H1 (cell line): Measurements from ENCODE around the gene HNRNPA3. TPM values are rescaled to one million over a fixed set of nuclear protein-coding genes. Genes with fewer than 3 reads are reported as not detected.

Source experiments
- CTCF ChIA-PET: fragments of 300-600 bp; sonication (Branson Sonifier 250); formaldehyde crosslinking; loops from one replicate; lab custom pipeline; 2021; ENCODE audit not compliant: partially characterized antibody; lab: Charles Lee
- POLR2A ChIA-PET: fragments of 300-600 bp; sonication (Branson Sonifier 250); formaldehyde crosslinking; loops from one replicate; lab custom pipeline; 2021; ENCODE audit warnings: inconsistent platforms; ENCODE audit not compliant: partially characterized antibody; lab: Charles Lee
- DNase-seq, 2 experiments: peaks; one replicate each; pipeline versions ENCODE4 v3.0.0 to v3.0.0-alpha.2; 2010 to 2022; ENCODE audit warnings: low spot score in 2 of 2, low read depth in 1 of 2, mixed read lengths in 1 of 2
- FAIRE-seq: peaks from 2 replicates; lab custom pipeline; 2011; peaks lifted over from hg19 to GRCh38; lab: Jason Lieb, UNC
- H2AFZ ChIP-seq: 2 replicates; pipeline ENCODE4 v1.8.1; 2012; ENCODE audit warnings: low read length, inconsistent platforms
- H2AK5ac ChIP-seq: 2 replicates; pipeline ENCODE4 v1.6.1; 2013; ENCODE audit warnings: low read depth, low read length
- H2BK120ac ChIP-seq: replicated peaks from 2 replicates; pipeline ENCODE3; 2013; ENCODE audit warnings: low read depth, low read length, inconsistent platforms
- H2BK12ac ChIP-seq: 2 replicates; pipeline ENCODE4 v1.6.1; 2013; ENCODE audit warnings: low read depth, low read length
- H2BK15ac ChIP-seq: 2 replicates; pipeline ENCODE4 v1.6.1; 2013; ENCODE audit warnings: low read length
- H2BK20ac ChIP-seq: 2 replicates; pipeline ENCODE4 v1.6.1; 2013; ENCODE audit warnings: low read length
- H2BK5ac ChIP-seq: 2 replicates; pipeline ENCODE4 v1.6.1; 2013; ENCODE audit warnings: low read depth, low read length
- H3K14ac ChIP-seq: 2 replicates; pipeline ENCODE4 v1.6.1; 2013; ENCODE audit warnings: inconsistent platforms; ENCODE audit not compliant: insufficient read length
- H3K18ac ChIP-seq: 2 replicates; pipeline ENCODE4 v1.6.1; 2013; ENCODE audit warnings: low read length; ENCODE audit errors: extremely low read depth
- H3K23ac ChIP-seq: 2 replicates; pipeline ENCODE4 v1.6.1; 2013; ENCODE audit warnings: inconsistent platforms; ENCODE audit not compliant: insufficient read length
- H3K23me2 ChIP-seq: 2 replicates; pipeline ENCODE4 v1.6.1; 2013; ENCODE audit warnings: low read depth, low read length
- H3K27ac ChIP-seq: 2 replicates; pipeline ENCODE4 v1.6.1; 2011; ENCODE audit warnings: low read depth, low read length, inconsistent platforms
- H3K27me3 ChIP-seq, 4 experiments: replicated peaks in 1 of 4; 1 replicate in 1 of 4; 2 replicates in 3 of 4; pipeline versions ENCODE4 v1.6.1 to v1.8.1; 2011 to 2013; ENCODE audit warnings: low read length in 3 of 4, mild to moderate bottlenecking in 3 of 4, inconsistent platforms in 2 of 4, mixed read lengths in 2 of 4, moderate library complexity in 1 of 4; ENCODE audit not compliant: control insufficient read depth in 3 of 4, insufficient read depth in 3 of 4; ENCODE audit errors: extremely low read depth in 1 of 4
- H3K36me3 ChIP-seq, 4 experiments: 2 replicates each; pipeline versions ENCODE4 v1.6.1 to v1.8.1; 2011 to 2013; ENCODE audit warnings: mild to moderate bottlenecking in 4 of 4, low read length in 3 of 4, moderate library complexity in 2 of 4, control low read depth in 1 of 4, inconsistent platforms in 1 of 4; ENCODE audit not compliant: insufficient read depth in 4 of 4, control insufficient read depth in 2 of 4
- H3K4ac ChIP-seq: replicated peaks from 2 replicates; pipeline ENCODE3; 2013; ENCODE audit warnings: low read length, low read depth, mixed read lengths, inconsistent platforms; ENCODE audit not compliant: insufficient read length
- H3K4me1 ChIP-seq, 4 experiments: replicated peaks in 1 of 4; 1 replicate in 1 of 4; 2 replicates in 3 of 4; pipeline versions ENCODE4 v1.6.1 to v1.8.1; 2011 to 2013; ENCODE audit warnings: low read length in 3 of 4, inconsistent platforms in 2 of 4, mixed read lengths in 1 of 4; ENCODE audit not compliant: insufficient read depth in 4 of 4, control insufficient read depth in 3 of 4
- H3K4me2 ChIP-seq, 2 experiments: 2 replicates each; pipeline versions ENCODE4 v1.6.1 to v1.8.1; 2011 to 2013; ENCODE audit warnings: low read depth in 2 of 2, low read length in 2 of 2, control low read depth in 1 of 2, inconsistent platforms in 1 of 2, mild to moderate bottlenecking in 1 of 2; ENCODE audit not compliant: insufficient read depth in 1 of 2
- H3K4me3 ChIP-seq, 4 experiments: fragments of 200-600, 300-600 bp in 1 of 4; sonication (generic), shearing (Covaris generic), sonication (Bioruptor Twin) in 1 of 4; 2 replicates each; pipeline versions ENCODE4 v1.5.1 to v1.8.1; 2011 to 2016; ENCODE audit warnings: low read length in 4 of 4, low read depth in 3 of 4, control low read depth in 2 of 4, inconsistent platforms in 2 of 4, mild to moderate bottlenecking in 2 of 4, mixed read lengths in 1 of 4, moderate library complexity in 1 of 4; ENCODE audit not compliant: insufficient read depth in 2 of 4; ENCODE audit errors: extremely low read depth in 1 of 4
- H3K56ac ChIP-seq: replicated peaks from 2 replicates; pipeline ENCODE3; 2013; ENCODE audit warnings: low read depth, mild to moderate bottlenecking, mixed read lengths, low read length, inconsistent platforms; ENCODE audit not compliant: insufficient read length
- H3K79me1 ChIP-seq: 2 replicates; pipeline ENCODE4 v1.6.1; 2013; ENCODE audit warnings: low read depth, low read length, control low read depth
- H3K79me2 ChIP-seq, 2 experiments: 2 replicates each; pipeline versions ENCODE4 v1.6.1 to v1.8.1; 2012 to 2013; ENCODE audit warnings: low read length in 2 of 2, mild to moderate bottlenecking in 2 of 2, inconsistent platforms in 1 of 2; ENCODE audit not compliant: insufficient read depth in 2 of 2, control insufficient read depth in 1 of 2
- H3K9ac ChIP-seq, 4 experiments: replicated peaks in 1 of 4; 1 replicate in 1 of 4; 2 replicates in 3 of 4; pipeline versions ENCODE4 v1.6.1 to v1.8.1; 2011 to 2013; ENCODE audit warnings: low read depth in 3 of 4, low read length in 3 of 4, control low read depth in 2 of 4, mild to moderate bottlenecking in 2 of 4, moderate library complexity in 2 of 4, inconsistent platforms in 1 of 4; ENCODE audit errors: extremely low read depth in 1 of 4
- H3K9me3 ChIP-seq, 2 experiments: 2 replicates each; pipeline versions ENCODE4 v1.6.1 to v1.8.1; 2012 to 2013; ENCODE audit warnings: mild to moderate bottlenecking in 2 of 2, moderate library complexity in 2 of 2, control low read depth in 1 of 2, inconsistent platforms in 1 of 2, low read depth in 1 of 2, low read length in 1 of 2, mixed read lengths in 1 of 2; ENCODE audit not compliant: insufficient read depth in 2 of 2
- H4K20me1 ChIP-seq, 2 experiments: replicated peaks in 1 of 2; 2 replicates each; pipeline versions ENCODE3 to v1.8.1; 2011 to 2013; ENCODE audit warnings: inconsistent platforms in 2 of 2, low read length in 2 of 2, mild to moderate bottlenecking in 1 of 2; ENCODE audit not compliant: insufficient read depth in 2 of 2, control insufficient read depth in 1 of 2
- H4K5ac ChIP-seq: 2 replicates; pipeline ENCODE4 v1.6.1; 2013; ENCODE audit warnings: low read length, low read depth, mixed read lengths, inconsistent platforms; ENCODE audit not compliant: insufficient read length
- H4K8ac ChIP-seq: 2 replicates; pipeline ENCODE4 v1.8.0; 2013; ENCODE audit warnings: mild to moderate bottlenecking, moderate library complexity, low read length, inconsistent platforms; ENCODE audit not compliant: insufficient read depth; ENCODE audit errors: extremely low read depth
- H4K91ac ChIP-seq: replicated peaks from 2 replicates; pipeline ENCODE3; 2013; ENCODE audit warnings: low read length, mixed read lengths, inconsistent platforms; ENCODE audit not compliant: insufficient read length
- ATF2 ChIP-seq: IDR thresholded peaks from 2 replicates; pipeline ENCODE4 v1.6.1; 2012; ENCODE audit warnings: low read length, inconsistent platforms
- BACH1 ChIP-seq: IDR thresholded peaks from 2 replicates; pipeline ENCODE4 v1.6.1; 2012; ENCODE audit warnings: low read length, improper control_type of control experiment
- BCL11A ChIP-seq, 2 experiments: IDR thresholded peaks; one replicate each; pipeline ENCODE4 v1.6.1; 2011; ENCODE audit warnings: low read depth in 2 of 2, low read length in 2 of 2, mild to moderate bottlenecking in 2 of 2
- CBX8 ChIP-seq: fragments of 300-800, 300-1000 bp; sonication (generic); IDR thresholded peaks from 2 replicates; pipeline ENCODE4 v1.7.1; 2016; ENCODE audit warnings: low read depth, low read length, borderline replicate concordance
- CHD1 ChIP-seq: IDR thresholded peaks from 2 replicates; pipeline ENCODE4 v1.6.1; 2012; ENCODE audit warnings: low read depth, low read length, improper control_type of control experiment
- RAD21 ChIP-seq, 2 experiments: IDR thresholded peaks in 1 of 2; conservative IDR thresholded peaks in 1 of 2; 2 replicates each; pipeline ENCODE4 v1.6.1; 2011; ENCODE audit warnings: low read depth in 2 of 2, low read length in 2 of 2, improper control_type of control experiment in 1 of 2, inconsistent platforms in 1 of 2, mild to moderate bottlenecking in 1 of 2, moderate library complexity in 1 of 2
- RFX5 ChIP-seq: IDR thresholded peaks from 2 replicates; pipeline ENCODE4 v1.6.1; 2011; ENCODE audit warnings: low read depth, low read length, improper control_type of control experiment, borderline replicate concordance
- SIRT6 ChIP-seq: IDR thresholded peaks from one replicate; pipeline ENCODE4 v1.7.1; 2012; ENCODE audit warnings: low read length, inconsistent platforms
- SRF ChIP-seq: IDR thresholded peaks from 2 replicates; pipeline ENCODE4 v1.6.1; 2011; ENCODE audit warnings: mild to moderate bottlenecking, low read depth, low read length, moderate library complexity
- YY1 ChIP-seq: IDR thresholded peaks from 2 replicates; pipeline ENCODE4 v1.6.1; 2011; ENCODE audit warnings: low read depth, mild to moderate bottlenecking, low read length
- WGBS, 2 experiments: shearing (Covaris generic) in 1 of 2; methylation state at CpG; one replicate each; pipeline versions ENCODE4 v1.1.6 to v1.1.7; 2013 to 2015; ENCODE audit warnings: low lambda C conversion rate in 2 of 2, mixed read lengths in 2 of 2, inconsistent platforms in 1 of 2, low coverage in 1 of 2, missing lambda C conversion rate in 1 of 2; ENCODE audit not compliant: insufficient replicate concordance in 2 of 2, insufficient coverage in 1 of 2, insufficient read length in 1 of 2; ENCODE audit errors: extremely low coverage in 1 of 2, missing lambda C conversion rate in 1 of 2; 5-methylcytosine and 5-hydroxymethylcytosine counted together
- polyA plus RNA-seq, 7 experiments: library from polyadenylated mRNA; depleted of rRNA in 3 of 7; stranded (reverse) in 5 of 7; unstranded in 2 of 7; fragments of >200 nt in 5 of 7; fragments of 200-250 nt in 2 of 7; gene quantifications; 1 replicate in 5 of 7; 2 replicates in 1 of 7; 4 replicates in 1 of 7; pipeline versions ENCODE4 v1.2.1 to v1.2.3, GENCODE V29; 2011 to 2013; ENCODE audit warnings: missing spikeins in 2 of 7, mixed read lengths in 2 of 7
- total RNA-seq: library from RNA; stranded (reverse); fragmentation: NEBNext Ultra II Directional; extraction: Animal tissue kit (Norgen Biotek cat#: 25700); gene quantifications from 2 replicates; pipeline ENCODE4 v1.2.1, GENCODE V29; 2021

HNRNPA3 gene
- total and polyA plus RNA-seq, 2 of the 8 experiments (the other 6 are each of a cell fraction or from before 2014, with no cell fraction given), result 66.1 to 408 TPM

DNA sequence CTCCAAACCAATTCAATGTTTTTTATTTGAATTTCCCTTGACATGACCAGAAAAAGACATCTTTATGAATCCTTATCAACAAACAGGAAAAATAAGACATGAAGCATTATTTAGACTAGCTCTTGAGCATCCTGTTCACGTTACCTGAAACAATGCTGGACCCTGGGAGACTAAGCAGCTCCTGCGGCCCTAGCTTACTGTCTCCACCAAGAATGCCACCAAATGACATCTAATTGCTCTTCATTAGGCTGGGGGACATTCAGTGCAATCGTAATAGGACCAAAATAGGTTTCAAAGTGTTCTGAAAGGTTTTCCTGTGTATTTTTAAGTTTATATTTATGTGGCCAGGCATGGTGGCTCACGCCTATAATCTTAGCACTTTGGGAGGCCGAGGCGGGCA lies 26.5 kb downstream of the HNRNPA3 start:
- Histone ChIP-seq H3K27me3 (no peaks in the 10 kb centered on the region), H2BK15ac (no peak overlapping the region), H2BK5ac (no peak overlapping the region), H3K79me2 (peaks cover 7 to 81% of the 10 kb centered on the region in 2 experiments), H4K8ac (no peak overlapping the region), H4K20me1 (peaks cover 2% of the 10 kb centered on the region in 2 experiments), H3K4me1 (no peaks in the 10 kb centered on the region; a peak in 2 of 7 replicates), H2AK5ac (no peak overlapping the region), H2AFZ (no peak overlapping the region), H3K4me2 (no peak overlapping the region), H3K9ac (no peak overlapping the region), H3K36me3 (peaks cover 0 to under 1% (median 0%) of the 10 kb centered on the region in 4 experiments; a peak in 1 of 8 replicates), H3K79me1 (peaks cover 9% of the 10 kb centered on the region), H3K14ac (no peak overlapping the region), H3K4me3 (no peak overlapping the region), H4K91ac (no peak overlapping the region), H3K27ac (no peak overlapping the region), H2BK120ac (no peak overlapping the region), H3K23me2 (no peaks in the 10 kb centered on the region), H3K9me3 (no peaks in the 10 kb centered on the region), H2BK12ac (no peak overlapping the region), H2BK20ac (no peak overlapping the region), H3K56ac (no peak overlapping the region), H3K18ac (no peak overlapping the region), H3K23ac (no peak overlapping the region), H3K4ac (no peak overlapping the region), H4K5ac (no peak overlapping the region)
- no peak for TF ChIP-seq SRF
- no peak for TF ChIP-seq CHD1
- TF ChIP-seq BCL11A (IDR thresholded peaks at IDR 0.05; ENCODE audit: low read depth in 2 of 2, low read length in 2 of 2), result no peak
- no peak for TF ChIP-seq RAD21 (IDR thresholded peaks at IDR 0.05 in 1 of 2, conservative IDR thresholded peaks at IDR 0.05 in 1 of 2; ENCODE audit: low read depth in 2 of 2, low read length in 2 of 2)
- TF ChIP-seq ATF2, result no peak
- TF ChIP-seq BACH1, result no peak
- no peak for TF ChIP-seq SIRT6
- no peak for TF ChIP-seq YY1
- TF ChIP-seq RFX5, result no peak
- TF ChIP-seq CBX8, result no peak
- FAIRE-seq (no peak), DNase-seq (no peak)
- WGBS, 2 experiments, result 89% methylated on average over 6 of the region's 6 CpGs; no CpG with 5 or more reads in 1 of the 2 experiments
- ChIA-PET CTCF (interaction anchor here (1.2 to 5.9 kb wide), 5 partner anchors 8 to 74 kb away, joined by 3 to 41 read pairs (median 5); no protein-coding TSS in a partner anchor), POLR2A (interaction anchor here (1.1 to 7.1 kb wide), 5 partner anchors 13 to 26 kb away, joined by 3 to 56 read pairs (median 6); partner anchors contain the start of gene NFE2L2)
